ENCODE results near the gene PDXK.

Gene PDXK

DNA sequence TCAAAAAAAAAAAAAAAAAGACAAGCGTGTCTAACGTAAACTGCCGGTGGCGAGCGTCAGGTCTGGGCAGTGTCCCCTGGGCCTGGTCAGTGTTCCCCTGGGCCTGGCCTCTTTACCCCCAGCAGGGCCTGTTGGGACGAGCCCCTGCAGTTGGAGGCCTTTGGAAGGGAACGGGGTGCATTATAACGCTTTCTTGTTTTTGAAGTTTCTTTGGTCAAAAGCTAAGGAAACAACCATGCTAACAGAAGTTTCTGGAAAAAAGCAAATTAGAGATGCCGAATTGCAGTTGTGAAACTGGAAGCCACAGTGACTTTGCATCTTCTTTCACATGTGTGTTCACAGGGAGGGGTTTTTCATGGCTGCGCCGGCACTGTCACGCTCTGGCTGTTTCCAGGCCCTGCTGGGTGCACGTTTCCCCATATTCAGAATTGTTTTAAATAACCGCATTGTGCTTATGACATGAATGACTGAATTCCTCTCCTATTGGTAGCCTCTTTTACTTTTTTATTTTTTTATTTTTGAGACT is 86.4 kb downstream of the PDXK start:
- no peak for ATAC-seq
- TF ChIP-seq SNAI2 (CRISPR knock-in tag; IDR thresholded peaks at IDR 0.05) (no peak), TSHZ2 (CRISPR knock-in tag; IDR thresholded peaks at IDR 0.05) (no peak), ESRRG (CRISPR knock-in tag; IDR thresholded peaks at IDR 0.05) (no peak), PPARA (CRISPR knock-in tag; IDR thresholded peaks at IDR 0.05; ENCODE audit: borderline replicate concordance) (no peak), ISL1 (CRISPR knock-in tag; IDR thresholded peaks at IDR 0.05) (no peak), PATZ1 (CRISPR knock-in tag; IDR thresholded peaks at IDR 0.05; ENCODE audit: borderline replicate concordance) (no peak), ZNF70 (CRISPR knock-in tag; IDR thresholded peaks at IDR 0.05) (no peak), BACH2 (CRISPR knock-in tag; IDR thresholded peaks at IDR 0.05; ENCODE audit: borderline replicate concordance) (no peak), TOX (CRISPR knock-in tag; IDR thresholded peaks at IDR 0.05; ENCODE audit: borderline replicate concordance) (no peak), ZFP30 (CRISPR knock-in tag; IDR thresholded peaks at IDR 0.05) (no peak), CSRNP3 (CRISPR knock-in tag; IDR thresholded peaks at IDR 0.05) (no peak), ZFP3 (CRISPR knock-in tag; IDR thresholded peaks at IDR 0.05) (no peak), TCF4 (CRISPR knock-in tag; IDR thresholded peaks at IDR 0.05; ENCODE audit: borderline replicate concordance) (no peak), ZNF565 (CRISPR knock-in tag; conservative IDR thresholded peaks at IDR 0.05; ENCODE audit: low read depth) (no peak)
- TF ChIP-seq, protein P1, sequence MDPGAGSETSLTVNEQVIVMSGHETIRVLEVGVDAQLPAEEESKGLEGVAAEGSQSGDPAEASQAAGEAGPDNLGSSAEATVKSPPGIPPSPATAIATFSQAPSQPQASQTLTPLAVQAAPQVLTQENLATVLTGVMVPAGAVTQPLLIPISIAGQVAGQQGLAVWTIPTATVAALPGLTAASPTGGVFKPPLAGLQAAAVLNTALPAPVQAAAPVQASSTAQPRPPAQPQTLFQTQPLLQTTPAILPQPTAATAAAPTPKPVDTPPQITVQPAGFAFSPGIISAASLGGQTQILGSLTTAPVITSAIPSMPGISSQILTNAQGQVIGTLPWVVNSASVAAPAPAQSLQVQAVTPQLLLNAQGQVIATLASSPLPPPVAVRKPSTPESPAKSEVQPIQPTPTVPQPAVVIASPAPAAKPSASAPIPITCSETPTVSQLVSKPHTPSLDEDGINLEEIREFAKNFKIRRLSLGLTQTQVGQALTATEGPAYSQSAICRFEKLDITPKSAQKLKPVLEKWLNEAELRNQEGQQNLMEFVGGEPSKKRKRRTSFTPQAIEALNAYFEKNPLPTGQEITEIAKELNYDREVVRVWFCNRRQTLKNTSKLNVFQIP (CRISPR knock-in tag; IDR thresholded peaks at IDR 0.05; ENCODE audit: borderline replicate concordance, low read depth), result no peak
- TF ChIP-seq, protein P2, sequence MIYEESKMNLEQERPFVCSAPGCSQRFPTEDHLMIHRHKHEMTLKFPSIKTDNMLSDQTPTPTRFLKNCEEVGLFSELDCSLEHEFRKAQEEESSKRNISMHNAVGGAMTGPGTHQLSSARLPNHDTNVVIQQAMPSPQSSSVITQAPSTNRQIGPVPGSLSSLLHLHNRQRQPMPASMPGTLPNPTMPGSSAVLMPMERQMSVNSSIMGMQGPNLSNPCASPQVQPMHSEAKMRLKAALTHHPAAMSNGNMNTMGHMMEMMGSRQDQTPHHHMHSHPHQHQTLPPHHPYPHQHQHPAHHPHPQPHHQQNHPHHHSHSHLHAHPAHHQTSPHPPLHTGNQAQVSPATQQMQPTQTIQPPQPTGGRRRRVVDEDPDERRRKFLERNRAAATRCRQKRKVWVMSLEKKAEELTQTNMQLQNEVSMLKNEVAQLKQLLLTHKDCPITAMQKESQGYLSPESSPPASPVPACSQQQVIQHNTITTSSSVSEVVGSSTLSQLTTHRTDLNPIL (CRISPR knock-in tag; IDR thresholded peaks at IDR 0.05; ENCODE audit: low read depth), result no peak

DNA sequence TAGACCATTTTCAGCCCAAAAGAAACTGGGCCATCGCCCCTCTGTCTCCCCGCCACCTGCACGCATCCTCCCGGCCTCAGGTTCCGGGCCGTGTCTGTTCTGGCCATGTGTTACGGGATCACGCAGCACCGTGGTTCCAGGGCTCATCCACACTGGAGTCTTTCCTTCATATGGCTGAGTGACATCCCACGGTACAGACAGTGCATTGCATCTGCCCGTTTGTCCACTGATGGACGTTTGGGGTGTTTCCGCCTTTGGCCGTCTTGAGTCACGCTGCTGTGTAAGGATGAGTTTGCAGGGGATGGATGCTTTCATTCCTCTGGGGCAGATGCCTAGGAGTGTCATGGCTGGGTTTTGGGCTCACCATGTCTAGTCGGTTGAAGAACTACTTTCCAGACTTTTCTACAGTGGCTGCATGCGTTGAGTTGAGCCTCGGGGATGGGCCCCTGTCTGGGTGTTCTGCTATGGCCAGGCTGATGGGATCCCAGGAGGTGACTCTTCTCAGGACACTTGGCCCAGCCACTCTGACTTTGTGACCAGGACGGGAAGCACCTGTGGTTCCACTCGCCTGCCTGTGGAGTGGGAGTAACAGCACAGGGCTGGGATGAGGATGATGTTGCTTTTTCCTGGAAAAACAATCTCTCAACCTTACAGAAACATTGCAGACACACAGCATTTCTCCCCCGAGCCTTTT is 87.2 kb downstream of the PDXK start:
- no peak for ATAC-seq
- TF ChIP-seq ZNF8 (CRISPR knock-in tag; IDR thresholded peaks at IDR 0.05), result no peak
- TF ChIP-seq OSR1 (CRISPR knock-in tag; IDR thresholded peaks at IDR 0.05), result no peak
- TF ChIP-seq ZFP3 (CRISPR knock-in tag; IDR thresholded peaks at IDR 0.05), result no peak
- TF ChIP-seq ZNF70 (CRISPR knock-in tag; IDR thresholded peaks at IDR 0.05), result no peak
- no peak for TF ChIP-seq TSHZ2 (CRISPR knock-in tag; IDR thresholded peaks at IDR 0.05)
- TF ChIP-seq ESRRG (CRISPR knock-in tag; IDR thresholded peaks at IDR 0.05), result no peak
- TF ChIP-seq, protein P1 (CRISPR knock-in tag; IDR thresholded peaks at IDR 0.05; ENCODE audit: borderline replicate concordance, low read depth), result no peak
- TF ChIP-seq, protein P2 (CRISPR knock-in tag; IDR thresholded peaks at IDR 0.05; ENCODE audit: low read depth), result no peak
- no peak for TF ChIP-seq PPARA (CRISPR knock-in tag; IDR thresholded peaks at IDR 0.05; ENCODE audit: borderline replicate concordance)
- no peak for TF ChIP-seq TOX (CRISPR knock-in tag; IDR thresholded peaks at IDR 0.05; ENCODE audit: borderline replicate concordance)
- no peak for TF ChIP-seq PATZ1 (CRISPR knock-in tag; IDR thresholded peaks at IDR 0.05; ENCODE audit: borderline replicate concordance)
- TF ChIP-seq ISL1 (CRISPR knock-in tag; IDR thresholded peaks at IDR 0.05), result no peak
- no peak for TF ChIP-seq GLIS3 (CRISPR knock-in tag; IDR thresholded peaks at IDR 0.05)
- TF ChIP-seq RARB (CRISPR knock-in tag; IDR thresholded peaks at IDR 0.05), result no peak

All from SK-N-SH treated with all-trans-retinoic acid at 6 μM for 48 hours (cell line).